HepG2 (cell line): ENCODE measurements around the gene NEK6. TPM values are rescaled to one million over a fixed set of nuclear protein-coding genes. Genes with fewer than 3 reads are reported as not detected.

Experiments
- ATAC-seq: fragments of 200-7000 bp; cut with Tn5 transposase; 3 replicates; pipeline ENCODE4 v1.9.1; 2020; ENCODE audit warnings: mild to moderate bottlenecking, moderate library complexity
- BruUV-seq: library from RNA; stranded (reverse); fragments of 400-500 nt; replicated peaks from 2 replicates; lab custom pipeline; 2021; lab: Mats Ljungman, UMichigan
- CTCF ChIA-PET: fragments of 300-600 bp; formaldehyde crosslinking; extraction: SDS; loops from one replicate; lab custom pipeline; 2021; ENCODE audit warnings: low total read pairs, inconsistent platforms, low intra/inter-chr PET ratio; lab: Yijun Ruan, JAX
- POLR2A ChIA-PET: fragments of 350-600 bp; sonication (Branson Sonifier 250); formaldehyde crosslinking; loops from one replicate; lab custom pipeline; 2020; ENCODE audit warnings: antibody characterized with exemption, inconsistent platforms; lab: Yijun Ruan, JAX
- DNase-seq: peaks from one replicate; pipeline ENCODE4 v3.0.0-alpha.2; 2015; ENCODE audit warnings: low spot score
- FAIRE-seq: peaks from 3 replicates; lab custom pipeline; 2011; peaks lifted over from hg19 to GRCh38; lab: Jason Lieb, UNC
- H2AFZ ChIP-seq: one replicate; pipeline ENCODE4 v1.6.1; 2011; ENCODE audit warnings: low read length, inconsistent platforms
- H3K27ac ChIP-seq: fragments of 300-600 bp; 3 replicates; pipeline ENCODE4 v1.8.0; 2011; ENCODE audit warnings: mixed run types, mild to moderate bottlenecking, mixed read lengths, low read length, inconsistent platforms; ENCODE audit not compliant: insufficient read depth; ENCODE audit errors: extremely low read length
- H3K27me3 ChIP-seq, 2 experiments: fragments of 200-600 bp in 1 of 2; 2 replicates in 1 of 2; 3 replicates in 1 of 2; pipeline versions ENCODE4 v1.6.0 to v1.8.0; 2011; ENCODE audit warnings: low read length in 2 of 2, mild to moderate bottlenecking in 2 of 2, moderate library complexity in 2 of 2, inconsistent platforms in 1 of 2; ENCODE audit not compliant: insufficient read depth in 2 of 2, control insufficient read depth in 1 of 2
- H3K36me3 ChIP-seq, 2 experiments: fragments of 200-600 bp in 1 of 2; replicated peaks in 1 of 2; 2 replicates in 1 of 2; 3 replicates in 1 of 2; pipeline versions ENCODE4 v1.5.1 to v1.8.0; 2011; ENCODE audit warnings: low read length in 2 of 2, inconsistent platforms in 1 of 2; ENCODE audit not compliant: insufficient read depth in 2 of 2, control insufficient read depth in 1 of 2
- H3K4me1 ChIP-seq: 2 replicates; pipeline ENCODE4 v1.5.1; 2012; ENCODE audit warnings: low read length, inconsistent platforms; ENCODE audit not compliant: insufficient read depth
- H3K4me2 ChIP-seq: 2 replicates; pipeline ENCODE4 v1.6.0; 2011; ENCODE audit warnings: low read depth, low read length, inconsistent platforms
- H3K4me3 ChIP-seq, 3 experiments: fragments of 200-600 bp in 1 of 3; sonication (generic), shearing (Covaris generic) in 1 of 3; replicated peaks in 1 of 3; 2 replicates each; pipeline ENCODE4 v1.5.1; 2011 to 2016; ENCODE audit warnings: low read length in 3 of 3, inconsistent platforms in 2 of 3, low read depth in 2 of 3, mild to moderate bottlenecking in 2 of 3, control low read depth in 1 of 3, mixed read lengths in 1 of 3; ENCODE audit not compliant: insufficient read depth in 1 of 3
- H3K79me2 ChIP-seq: one replicate; pipeline ENCODE4 v1.6.1; 2011; ENCODE audit warnings: low read length, inconsistent platforms; ENCODE audit not compliant: insufficient read depth
- H3K9ac ChIP-seq: 2 replicates; pipeline ENCODE4 v1.6.0; 2011; ENCODE audit warnings: mild to moderate bottlenecking, low read depth, low read length, inconsistent platforms; ENCODE audit not compliant: insufficient read depth
- H3K9me3 ChIP-seq: 2 replicates; pipeline ENCODE4 v1.5.1; 2012; ENCODE audit warnings: mild to moderate bottlenecking, low read length
- H4K20me1 ChIP-seq: 2 replicates; pipeline ENCODE4 v1.6.0; 2011; ENCODE audit warnings: inconsistent platforms, mild to moderate bottlenecking, low read length, moderate library complexity; ENCODE audit not compliant: insufficient read depth
- HOXA3 ChIP-seq: sonication (generic); formaldehyde crosslinking; IDR thresholded peaks from 2 replicates; pipeline ENCODE4 v1.5.0; 2020; ENCODE audit warnings: missing genetic modification reagents
- MIER3 ChIP-seq: IDR thresholded peaks from 2 replicates; pipeline ENCODE4 v1.6.1; 2016; ENCODE audit warnings: missing compliant biosample characterization, borderline replicate concordance
- RBAK ChIP-seq: sonication (generic); formaldehyde crosslinking; IDR thresholded peaks from 2 replicates; pipeline ENCODE4 v1.5.1; 2020; ENCODE audit warnings: mild to moderate bottlenecking, missing genetic modification reagents
- SP140L ChIP-seq: sonication (generic); formaldehyde crosslinking; IDR thresholded peaks from 2 replicates; pipeline ENCODE4 v1.4.0; 2020; ENCODE audit warnings: missing genetic modification reagents, borderline replicate concordance
- ZNF329 ChIP-seq: sonication (generic); formaldehyde crosslinking; IDR thresholded peaks from 2 replicates; pipeline ENCODE4 v1.9.0; 2021; ENCODE audit warnings: low read depth, mild to moderate bottlenecking, missing genetic modification reagents
- ZNF841 ChIP-seq: sonication (generic); formaldehyde crosslinking; IDR thresholded peaks from 2 replicates; pipeline ENCODE4 v1.8.1; 2023; ENCODE audit warnings: missing genetic modification reagents, borderline replicate concordance
- WGBS: methylation state at CpG from one replicate; pipeline ENCODE4 v1.1.6; 2017; ENCODE audit warnings: low lambda C conversion rate; 5-methylcytosine and 5-hydroxymethylcytosine counted together
- in situ Hi-C: cut with HindIII; loops from 2 replicates; pipeline ENCODE4 v1.10.0; 2017; ENCODE audit warnings: low pct_unique_long_range_greater_than_20kb; ENCODE audit not compliant: extremely low pct_ligation_motif_present
- intact Hi-C: fragments of 100-400 bp; cut with micrococcal nuclease; formaldehyde crosslinking; loops from one replicate; pipeline ENCODE4 v1.10.0; 2022; ENCODE audit not compliant: unreplicated experiment
- polyA plus RNA-seq, 8 experiments: library from polyadenylated mRNA; depleted of rRNA in 3 of 8; stranded (reverse) in 7 of 8; unstranded in 1 of 8; fragments of >200 nt; fragmentation: Illumina TruSeq in 4 of 8; extraction: Trizol in 4 of 8; gene quantifications; 2 replicates each; pipeline versions ENCODE4 v1.2.1 to v1.2.3, GENCODE V29; 2011 to 2016; ENCODE audit warnings: low read depth in 4 of 8, missing spikeins in 1 of 8, mixed read lengths in 1 of 8; ENCODE audit not compliant: insufficient read depth in 1 of 8
- total RNA-seq, 5 experiments: library from RNA; depleted of rRNA; stranded (reverse); fragments of >200 nt; fragmentation: Illumina TruSeq; extraction: Trizol; gene quantifications; 2 replicates each; pipeline ENCODE4 v1.2.3, GENCODE V29; 2016; ENCODE audit warnings: low read depth in 1 of 5
- TF ChIP-seq, protein P1 (sequence below): sonication (generic); formaldehyde crosslinking; IDR thresholded peaks from 2 replicates; pipeline ENCODE4 v1.8.0; 2022; ENCODE audit warnings: mild to moderate bottlenecking, missing genetic modification reagents, moderate library complexity
- TF ChIP-seq, protein P2 (sequence below): sonication (generic); formaldehyde crosslinking; IDR thresholded peaks from 2 replicates; pipeline ENCODE4 v1.4.0; 2020; ENCODE audit warnings: missing genetic modification reagents; ENCODE audit errors: not compliant biosample characterization

The NEK6 gene
- total and polyA plus RNA-seq, 2 of the 13 experiments (the other 11 are each of a cell fraction or from before 2014, with no cell fraction given), result 30.4 to 119 TPM

DNA sequence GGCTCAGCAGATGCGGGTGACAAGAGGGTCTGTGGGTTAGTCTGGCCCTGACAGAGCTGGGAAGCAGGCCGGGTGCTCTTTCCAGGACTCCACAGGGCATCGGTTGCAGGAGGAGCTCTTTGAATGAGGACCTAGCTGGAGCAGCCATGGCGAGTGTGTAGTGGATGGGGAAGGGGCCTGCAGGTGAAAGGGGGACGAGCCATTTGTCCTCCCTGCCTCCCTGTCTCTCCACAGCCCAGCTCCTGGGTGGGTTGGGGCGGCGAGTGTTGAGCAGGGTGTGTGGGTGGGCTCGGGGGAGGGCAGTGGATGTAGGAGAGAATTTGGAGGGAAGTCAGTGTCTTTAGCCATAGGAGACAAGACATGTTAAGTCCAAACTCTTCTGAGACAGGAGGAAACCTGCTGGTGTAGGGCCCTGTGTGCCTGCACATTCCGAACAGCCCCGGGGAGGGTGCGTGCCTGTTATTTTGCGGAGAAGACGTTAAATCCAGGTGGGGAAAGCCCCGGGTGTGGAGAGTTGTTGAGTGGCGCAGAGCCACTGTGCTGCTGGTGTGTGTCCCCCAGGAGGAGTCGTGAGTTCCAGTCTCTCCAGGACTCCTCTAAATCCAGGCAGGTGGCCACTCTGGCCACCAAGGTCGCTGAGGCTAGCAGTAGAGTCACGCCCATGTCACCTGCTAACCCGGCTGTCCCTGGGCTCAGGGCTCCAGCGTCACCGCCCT lies 83.9 kb downstream of the NEK6 start:
- Histone ChIP-seq H4K20me1 (no peaks in the 10 kb centered on the region), H3K4me3 (no peak overlapping the region), H3K9ac (no peak overlapping the region), H3K4me1 (no peaks in the 10 kb centered on the region), H3K79me2 (no peaks in the 10 kb centered on the region), H3K27ac (no peak overlapping the region), H3K4me2 (no peak overlapping the region), H2AFZ (no peak overlapping the region), H3K36me3 (peaks cover 30 to 73% of the 10 kb centered on the region in 2 experiments), H3K9me3 (no peaks in the 10 kb centered on the region), H3K27me3 (no peaks in the 10 kb centered on the region)
- no peak for TF ChIP-seq ZNF841
- no peak for TF ChIP-seq RBAK (CRISPR knock-in tag)
- no peak for TF ChIP-seq MIER3
- TF ChIP-seq HOXA3 (CRISPR knock-in tag), result no peak
- TF ChIP-seq ZNF329 (CRISPR knock-in tag), result no peak
- TF ChIP-seq, protein P1, sequence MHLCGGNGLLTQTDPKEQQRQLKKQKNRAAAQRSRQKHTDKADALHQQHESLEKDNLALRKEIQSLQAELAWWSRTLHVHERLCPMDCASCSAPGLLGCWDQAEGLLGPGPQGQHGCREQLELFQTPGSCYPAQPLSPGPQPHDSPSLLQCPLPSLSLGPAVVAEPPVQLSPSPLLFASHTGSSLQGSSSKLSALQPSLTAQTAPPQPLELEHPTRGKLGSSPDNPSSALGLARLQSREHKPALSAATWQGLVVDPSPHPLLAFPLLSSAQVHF (CRISPR knock-in tag), result no peak
- TF ChIP-seq, protein P2, sequence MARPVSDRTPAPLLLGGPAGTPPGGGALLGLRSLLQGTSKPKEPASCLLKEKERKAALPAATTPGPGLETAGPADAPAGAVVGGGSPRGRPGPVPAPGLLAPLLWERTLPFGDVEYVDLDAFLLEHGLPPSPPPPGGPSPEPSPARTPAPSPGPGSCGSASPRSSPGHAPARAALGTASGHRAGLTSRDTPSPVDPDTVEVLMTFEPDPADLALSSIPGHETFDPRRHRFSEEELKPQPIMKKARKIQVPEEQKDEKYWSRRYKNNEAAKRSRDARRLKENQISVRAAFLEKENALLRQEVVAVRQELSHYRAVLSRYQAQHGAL (CRISPR knock-in tag), result no peak
- TF ChIP-seq SP140L (CRISPR knock-in tag), result no peak
- no peak for DNase-seq
- FAIRE-seq, result no peak
- in situ Hi-C loops (no loop called here), intact Hi-C loops (no loop called here)
- ATAC-seq, result no peak
- CTCF ChIA-PET, result no interaction called here
- POLR2A ChIA-PET, result no interaction called here
- 98% methylated on average over 15 of the region's 21 CpGs for WGBS
- BruUV-seq, result no TSS peak
